Neural crest cell (in vitro differentiated cells): ENCODE data around the gene CDON. TPM values are rescaled to one million over a fixed set of nuclear protein-coding genes. Genes with fewer than 3 reads are reported as not detected.

ENCODE experiments used
- DNase-seq: peaks from one replicate; pipeline ENCODE4 v3.0.0; 2021; ENCODE audit warnings: low read depth, mixed read lengths, low spot score
- H3K27ac Mint-ChIP-seq: one replicate; pipeline ENCODE4 v1.8.0; 2021; ENCODE audit warnings: mild to moderate bottlenecking, mixed read lengths; ENCODE audit not compliant: unreplicated experiment
- H3K27me3 Mint-ChIP-seq: 2 replicates; pipeline ENCODE4 v1.8.0; 2021; ENCODE audit warnings: low read depth, mild to moderate bottlenecking, mixed read lengths
- H3K36me3 Mint-ChIP-seq: 2 replicates; pipeline ENCODE4 v1.8.0; 2021; ENCODE audit warnings: low read depth, mild to moderate bottlenecking, mixed read lengths
- H3K4me1 Mint-ChIP-seq: 2 replicates; pipeline ENCODE4 v1.8.0; 2021; ENCODE audit warnings: mixed read lengths
- H3K4me3 Mint-ChIP-seq: one replicate; pipeline ENCODE4 v1.8.0; 2021; ENCODE audit warnings: mild to moderate bottlenecking, mixed read lengths
- H3K9me3 Mint-ChIP-seq: 2 replicates; pipeline ENCODE4 v1.8.0; 2021; ENCODE audit warnings: mixed read lengths
- total RNA-seq: library from RNA; stranded (reverse); gene quantifications from 2 replicates; pipeline ENCODE4 v1.2.1, GENCODE V29; 2021
- TF ChIP-seq, protein P1 (sequence below): fragments of 200-600 bp; sonication (generic); conservative IDR thresholded peaks from 2 replicates; pipeline ENCODE4 v1.5.0; 2021; ENCODE audit warnings: antibody characterized with exemption, mild to moderate bottlenecking

Gene CDON
- total RNA-seq, 1 donor from 2014 or later = 22.1 TPM

DNA sequence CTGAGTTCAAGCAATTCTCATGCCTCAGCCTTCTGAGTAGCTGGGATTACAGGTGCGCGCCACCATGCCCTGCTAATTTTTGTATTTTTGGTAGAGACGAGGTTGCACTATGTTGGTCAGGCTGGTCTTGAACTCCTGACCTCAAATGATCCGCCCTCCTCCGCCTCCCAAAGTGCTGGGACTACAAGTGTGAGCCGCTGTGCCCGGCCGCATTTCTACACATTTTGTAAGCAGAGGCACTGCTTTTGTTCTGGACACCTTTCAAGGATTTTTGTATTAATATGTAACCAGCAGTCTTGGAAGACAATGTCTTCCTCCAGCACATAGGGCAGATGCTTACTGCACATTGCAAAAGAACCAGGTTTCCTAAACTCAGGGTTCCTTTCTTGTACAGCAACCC, 128.2 kb downstream of the CDON start:
- Mint-ChIP-seq H3K4me1 (peaks cover 4% of the 10 kb centered on the region), H3K27me3 (peaks cover 15% of the 10 kb centered on the region), H3K9me3 (no peaks in the 10 kb centered on the region), H3K27ac (no peak overlapping the region), H3K4me3 (no peak overlapping the region), H3K36me3 (no peaks in the 10 kb centered on the region)
- DNase-seq = no peak
- TF ChIP-seq, protein P1, sequence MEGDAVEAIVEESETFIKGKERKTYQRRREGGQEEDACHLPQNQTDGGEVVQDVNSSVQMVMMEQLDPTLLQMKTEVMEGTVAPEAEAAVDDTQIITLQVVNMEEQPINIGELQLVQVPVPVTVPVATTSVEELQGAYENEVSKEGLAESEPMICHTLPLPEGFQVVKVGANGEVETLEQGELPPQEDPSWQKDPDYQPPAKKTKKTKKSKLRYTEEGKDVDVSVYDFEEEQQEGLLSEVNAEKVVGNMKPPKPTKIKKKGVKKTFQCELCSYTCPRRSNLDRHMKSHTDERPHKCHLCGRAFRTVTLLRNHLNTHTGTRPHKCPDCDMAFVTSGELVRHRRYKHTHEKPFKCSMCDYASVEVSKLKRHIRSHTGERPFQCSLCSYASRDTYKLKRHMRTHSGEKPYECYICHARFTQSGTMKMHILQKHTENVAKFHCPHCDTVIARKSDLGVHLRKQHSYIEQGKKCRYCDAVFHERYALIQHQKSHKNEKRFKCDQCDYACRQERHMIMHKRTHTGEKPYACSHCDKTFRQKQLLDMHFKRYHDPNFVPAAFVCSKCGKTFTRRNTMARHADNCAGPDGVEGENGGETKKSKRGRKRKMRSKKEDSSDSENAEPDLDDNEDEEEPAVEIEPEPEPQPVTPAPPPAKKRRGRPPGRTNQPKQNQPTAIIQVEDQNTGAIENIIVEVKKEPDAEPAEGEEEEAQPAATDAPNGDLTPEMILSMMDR = no peak

DNA sequence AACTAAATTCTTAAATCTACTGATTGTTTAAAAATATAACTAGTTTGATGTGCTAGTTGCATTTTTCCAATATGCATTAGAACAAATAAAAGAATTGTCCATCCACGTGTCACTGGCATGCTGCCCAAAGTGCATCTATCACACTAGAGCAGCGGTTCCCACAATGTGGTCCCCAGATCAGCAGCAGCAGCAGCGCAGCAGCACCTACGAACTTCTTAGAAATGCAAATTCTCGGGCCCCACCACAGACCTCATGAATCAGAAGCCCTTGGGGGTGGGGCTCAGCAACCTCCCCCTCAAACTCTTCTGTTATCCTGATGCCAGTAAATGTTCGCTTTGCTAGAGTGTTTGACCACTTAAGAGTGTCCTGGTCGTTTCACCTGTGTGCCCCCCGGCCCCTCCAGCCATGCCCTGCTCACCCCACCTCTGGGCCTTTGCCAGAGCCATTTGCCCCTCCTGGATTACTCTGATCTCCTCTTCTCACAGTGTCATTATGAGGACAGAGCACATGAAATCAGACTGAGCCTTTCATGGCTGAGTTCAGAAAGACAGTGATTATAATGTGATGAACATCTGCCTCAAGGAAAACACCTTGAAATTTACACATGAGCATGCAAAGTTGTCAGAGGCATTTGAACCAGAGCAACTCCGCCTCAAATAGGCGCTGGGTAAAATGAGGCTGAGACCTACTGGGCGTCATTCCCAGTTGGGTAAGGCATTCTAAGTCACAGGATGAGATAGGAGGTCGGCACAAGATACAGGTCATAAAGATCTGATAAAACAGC, 129.4 kb downstream of the CDON start:
- no peak for DNase-seq
- H3K9me3 Mint-ChIP-seq = no peaks in the 10 kb centered on the region

GRCh38 chr11:125932301-125932700, 130.4 kb downstream of the CDON start:
- TF ChIP-seq, protein P1 = no peak
- H3K36me3 Mint-ChIP-seq = no peaks in the 10 kb centered on the region
- no peaks in the 10 kb centered on the region for H3K4me1 Mint-ChIP-seq
- no peak overlapping the region for H3K27ac Mint-ChIP-seq
- DNase-seq = no peak
- no peaks in the 10 kb centered on the region for H3K9me3 Mint-ChIP-seq
- no peak overlapping the region for H3K4me3 Mint-ChIP-seq
- peaks cover 15% of the 10 kb centered on the region for H3K27me3 Mint-ChIP-seq

More for the DNA sequence above, 129.4 kb downstream of the CDON start:
- no peak overlapping the region for H3K27ac Mint-ChIP-seq
- H3K4me3 Mint-ChIP-seq = no peak overlapping the region
- no peaks in the 10 kb centered on the region for H3K4me1 Mint-ChIP-seq
- H3K36me3 Mint-ChIP-seq = no peaks in the 10 kb centered on the region
- TF ChIP-seq, protein P1 = no peak
- peaks cover 15% of the 10 kb centered on the region for H3K27me3 Mint-ChIP-seq

DNA sequence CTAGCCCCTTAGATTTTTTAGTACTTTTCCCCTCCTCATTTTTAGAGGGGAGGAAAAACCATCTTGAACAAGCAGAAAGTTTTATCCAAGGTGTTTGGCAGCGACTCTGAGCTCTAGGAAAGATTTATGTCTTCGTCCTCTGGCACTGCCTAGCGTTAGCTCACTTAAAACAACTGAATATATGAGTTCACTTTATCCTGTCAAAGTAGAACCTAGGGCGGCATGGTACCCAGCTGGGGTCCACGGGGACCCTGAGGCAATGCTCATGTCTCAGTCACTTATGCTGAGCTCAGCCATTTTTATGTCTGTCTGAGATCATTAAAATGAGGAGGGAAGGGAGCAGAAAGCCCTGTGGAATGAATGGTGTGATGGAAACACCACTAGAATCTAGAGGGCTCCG, 131.0 kb downstream of the CDON start:
- H3K4me1 Mint-ChIP-seq = no peaks in the 10 kb centered on the region
- no peaks in the 10 kb centered on the region for H3K36me3 Mint-ChIP-seq
- H3K27ac Mint-ChIP-seq = no peak overlapping the region
- TF ChIP-seq, protein P1 = no peak
- no peaks in the 10 kb centered on the region for H3K9me3 Mint-ChIP-seq
- no peak overlapping the region for H3K4me3 Mint-ChIP-seq
- no peak for DNase-seq
- H3K27me3 Mint-ChIP-seq = peaks cover 21% of the 10 kb centered on the region

- Mint-ChIP-seq H3K27me3 (peaks cover 22% of the 10 kb centered on the region), H3K36me3 (no peaks in the 10 kb centered on the region), H3K27ac (no peak overlapping the region), H3K4me3 (no peak overlapping the region), H3K4me1 (no peaks in the 10 kb centered on the region), H3K9me3 (no peaks in the 10 kb centered on the region)
- DNase-seq = no peak
- TF ChIP-seq, protein P1 = no peak
Measured at GRCh38 chr11:125931116-125931515, 131.6 kb downstream of the CDON start.
